Mammary epithelial cell (primary cell): ENCODE results near the gene STIM2.

Experiments
- EZH2 ChIP-seq: IDR thresholded peaks from 2 replicates; pipeline ENCODE4 v1.6.1; 2012; ENCODE audit warnings: low read length, inconsistent platforms, borderline replicate concordance
- TF ChIP-seq, protein P1 (sequence below), 2 donors: IDR thresholded peaks in 1 of 2; conservative IDR thresholded peaks in 1 of 2; 2 replicates each; pipeline ENCODE4 v1.5.1; 2011 to 2012; ENCODE audit warnings: inconsistent platforms in 2 of 2, low read length in 2 of 2, mild to moderate bottlenecking in 2 of 2, control low read depth in 1 of 2, low read depth in 1 of 2; ENCODE audit not compliant: insufficient read depth in 1 of 2; ENCODE audit errors: extremely low read depth in 1 of 2

GRCh38 chr4:27024805-27025204 is 164.2 kb downstream of the STIM2 start:
- TF ChIP-seq, protein P1, sequence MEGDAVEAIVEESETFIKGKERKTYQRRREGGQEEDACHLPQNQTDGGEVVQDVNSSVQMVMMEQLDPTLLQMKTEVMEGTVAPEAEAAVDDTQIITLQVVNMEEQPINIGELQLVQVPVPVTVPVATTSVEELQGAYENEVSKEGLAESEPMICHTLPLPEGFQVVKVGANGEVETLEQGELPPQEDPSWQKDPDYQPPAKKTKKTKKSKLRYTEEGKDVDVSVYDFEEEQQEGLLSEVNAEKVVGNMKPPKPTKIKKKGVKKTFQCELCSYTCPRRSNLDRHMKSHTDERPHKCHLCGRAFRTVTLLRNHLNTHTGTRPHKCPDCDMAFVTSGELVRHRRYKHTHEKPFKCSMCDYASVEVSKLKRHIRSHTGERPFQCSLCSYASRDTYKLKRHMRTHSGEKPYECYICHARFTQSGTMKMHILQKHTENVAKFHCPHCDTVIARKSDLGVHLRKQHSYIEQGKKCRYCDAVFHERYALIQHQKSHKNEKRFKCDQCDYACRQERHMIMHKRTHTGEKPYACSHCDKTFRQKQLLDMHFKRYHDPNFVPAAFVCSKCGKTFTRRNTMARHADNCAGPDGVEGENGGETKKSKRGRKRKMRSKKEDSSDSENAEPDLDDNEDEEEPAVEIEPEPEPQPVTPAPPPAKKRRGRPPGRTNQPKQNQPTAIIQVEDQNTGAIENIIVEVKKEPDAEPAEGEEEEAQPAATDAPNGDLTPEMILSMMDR (conservative IDR thresholded peaks at IDR 0.05 in 1 of 2, IDR thresholded peaks at IDR 0.05 in 1 of 2; ENCODE audit: extremely low read depth in 1 of 2, insufficient read depth in 1 of 2, low read depth in 1 of 2, low read length in 2 of 2), result no peak
- no peak for TF ChIP-seq EZH2
